Stimulated activated memory B cell treated with anti-CD40 and anti-IgM and Interleukin-4, amounts not matched to agents 10 μg/mL and 1 μg/mL and 100 μg/mL, for 72 hours (primary cell): ENCODE data around the gene FAM43B.

ENCODE experiments used
- ATAC-seq: fragments of 150-1000 bp; cut with Tn5 transposase; 2 replicates; pipeline ENCODE4 v1.10.0; 2021
- H3K27ac Mint-ChIP-seq: one replicate; pipeline ENCODE4 v1.8.0; 2022; ENCODE audit warnings: mild to moderate bottlenecking, mixed read lengths
- H3K27me3 Mint-ChIP-seq: one replicate; pipeline ENCODE4 v1.8.0; 2022; ENCODE audit warnings: mixed read lengths
- H3K36me3 Mint-ChIP-seq: one replicate; pipeline ENCODE4 v1.8.0; 2022; ENCODE audit warnings: mixed read lengths
- H3K4me1 Mint-ChIP-seq: one replicate; pipeline ENCODE4 v1.8.0; 2022; ENCODE audit warnings: mixed read lengths
- H3K4me3 Mint-ChIP-seq: one replicate; pipeline ENCODE4 v1.8.0; 2022; ENCODE audit warnings: mild to moderate bottlenecking, moderate library complexity, mixed read lengths
- H3K9me3 Mint-ChIP-seq: one replicate; pipeline ENCODE4 v1.8.0; 2022; ENCODE audit warnings: mixed read lengths

The FAM43B gene

DNA sequence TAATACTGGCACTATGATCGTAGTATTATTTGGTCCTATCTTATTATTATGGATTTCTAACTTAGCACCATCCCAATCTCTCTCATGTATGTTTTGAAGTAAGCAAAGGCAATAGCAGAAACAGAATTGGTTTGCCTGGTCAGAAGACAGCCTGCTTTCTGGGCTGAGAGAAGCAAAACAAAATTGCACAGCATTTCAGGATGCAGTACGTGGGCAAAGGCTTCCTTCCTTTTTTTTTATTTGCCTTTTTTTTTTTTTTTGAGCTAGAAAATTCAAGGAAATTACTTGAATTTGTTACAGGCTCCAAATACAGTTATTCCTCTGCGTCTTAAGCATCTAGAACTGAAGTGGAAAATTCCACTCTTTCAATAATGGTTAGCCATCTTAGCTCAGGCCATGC lies 45.3 kb downstream of the FAM43B start:
- Mint-ChIP-seq H3K9me3 (peaks cover 4% of the 10 kb centered on the region), H3K27me3 (peaks cover 32% of the 10 kb centered on the region), H3K4me3 (no peak overlapping the region), H3K27ac (no peak overlapping the region), H3K36me3 (no peaks in the 10 kb centered on the region), H3K4me1 (no peaks in the 10 kb centered on the region)
- no peak for ATAC-seq

DNA sequence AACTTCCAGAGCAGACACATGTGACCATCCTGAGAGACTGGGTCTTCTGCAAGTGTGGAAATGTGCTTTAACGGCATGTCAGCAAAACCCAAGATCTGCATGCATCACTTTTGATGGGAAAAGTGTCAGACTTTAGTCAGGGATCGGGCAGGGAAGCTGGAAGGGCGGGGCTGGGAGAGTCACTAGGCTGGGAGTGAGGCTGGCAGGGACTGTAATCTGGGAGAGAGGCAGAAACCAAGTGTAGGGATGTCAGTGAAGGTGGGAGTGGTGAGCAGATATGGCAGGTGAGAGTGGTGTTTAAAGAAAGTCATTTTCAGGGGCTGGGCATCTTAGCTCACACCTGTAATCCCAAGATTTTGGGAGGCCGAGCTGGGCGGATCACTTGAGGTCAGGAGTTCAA lies 47.8 kb downstream of the FAM43B start:
- no peak overlapping the region for H3K4me3 Mint-ChIP-seq
- H3K9me3 Mint-ChIP-seq = peaks cover 4% of the 10 kb centered on the region
- no peaks in the 10 kb centered on the region for H3K36me3 Mint-ChIP-seq
- no peak for ATAC-seq
- peaks cover 14% of the 10 kb centered on the region for H3K27me3 Mint-ChIP-seq
- H3K27ac Mint-ChIP-seq = no peak overlapping the region
- H3K4me1 Mint-ChIP-seq = no peaks in the 10 kb centered on the region

DNA sequence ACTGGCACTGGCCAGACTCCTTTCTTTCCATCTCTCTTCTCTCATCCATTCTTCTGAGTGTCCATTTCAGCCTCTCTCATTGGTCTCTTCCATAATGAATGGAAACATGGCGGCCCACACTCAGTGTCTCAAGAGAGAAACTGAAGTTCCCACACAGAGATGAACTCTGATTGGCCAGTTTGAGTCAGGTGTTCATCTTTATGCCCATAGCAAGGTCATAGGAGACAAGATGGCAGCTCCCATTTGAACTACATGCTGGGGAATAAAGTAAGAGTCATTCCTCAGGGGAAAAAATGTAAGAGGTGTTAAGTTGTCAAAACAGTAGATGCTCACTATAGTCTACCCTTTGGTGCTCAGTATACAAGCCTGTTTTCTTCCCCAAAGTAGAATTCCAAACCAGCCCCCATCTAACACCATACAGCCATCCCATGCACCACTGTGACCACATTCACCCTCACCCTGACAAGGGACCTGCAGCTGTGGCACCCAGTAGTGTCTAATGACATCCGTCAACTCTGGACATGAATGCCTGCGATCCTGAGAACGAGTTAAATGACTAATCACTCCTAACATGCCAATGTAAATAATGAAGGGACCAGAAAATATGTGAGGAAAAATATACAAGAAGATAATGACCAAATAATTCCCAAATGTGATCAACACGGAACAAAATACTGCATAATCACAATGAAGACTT lies 48.9 kb downstream of the FAM43B start:
- ATAC-seq = no peak
- no peak overlapping the region for H3K4me3 Mint-ChIP-seq
- H3K4me1 Mint-ChIP-seq = no peaks in the 10 kb centered on the region
- peaks cover 4% of the 10 kb centered on the region for H3K9me3 Mint-ChIP-seq
- H3K27me3 Mint-ChIP-seq = peaks cover 9% of the 10 kb centered on the region
- no peaks in the 10 kb centered on the region for H3K36me3 Mint-ChIP-seq
- H3K27ac Mint-ChIP-seq = no peak overlapping the region

DNA sequence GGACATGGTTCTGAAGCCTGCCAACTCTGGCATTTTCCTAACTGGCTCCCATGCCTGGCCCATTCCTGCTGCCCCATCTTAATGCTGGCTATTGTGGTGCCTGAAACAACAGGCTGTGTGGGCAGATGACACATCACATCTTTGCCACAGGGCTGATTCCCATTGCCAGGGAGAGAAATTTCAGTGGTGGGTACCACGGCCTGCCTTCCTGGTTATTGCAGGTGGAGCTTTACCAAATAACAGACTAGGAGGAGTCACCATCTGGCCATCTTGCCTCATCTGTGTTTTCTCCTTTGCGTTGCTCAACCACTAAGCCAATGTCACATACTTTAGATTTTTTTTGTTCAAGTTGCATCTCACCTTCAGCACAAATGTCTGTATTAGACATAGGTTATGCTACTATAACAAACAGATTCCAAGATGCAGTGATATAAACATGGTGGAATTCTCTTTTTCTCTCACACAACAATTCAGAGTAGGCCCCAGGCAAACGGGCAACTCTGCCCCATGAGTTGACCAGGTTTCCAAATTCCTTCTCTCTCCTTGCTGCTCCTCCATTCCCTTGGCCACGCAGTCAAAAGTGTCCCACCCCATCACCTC lies 50.6 kb downstream of the FAM43B start:
- Mint-ChIP-seq H3K36me3 (no peaks in the 10 kb centered on the region), H3K4me3 (no peak overlapping the region), H3K9me3 (peaks cover 4% of the 10 kb centered on the region), H3K27ac (no peak overlapping the region), H3K4me1 (no peaks in the 10 kb centered on the region), H3K27me3 (peaks cover 9% of the 10 kb centered on the region)
- no peak for ATAC-seq

DNA sequence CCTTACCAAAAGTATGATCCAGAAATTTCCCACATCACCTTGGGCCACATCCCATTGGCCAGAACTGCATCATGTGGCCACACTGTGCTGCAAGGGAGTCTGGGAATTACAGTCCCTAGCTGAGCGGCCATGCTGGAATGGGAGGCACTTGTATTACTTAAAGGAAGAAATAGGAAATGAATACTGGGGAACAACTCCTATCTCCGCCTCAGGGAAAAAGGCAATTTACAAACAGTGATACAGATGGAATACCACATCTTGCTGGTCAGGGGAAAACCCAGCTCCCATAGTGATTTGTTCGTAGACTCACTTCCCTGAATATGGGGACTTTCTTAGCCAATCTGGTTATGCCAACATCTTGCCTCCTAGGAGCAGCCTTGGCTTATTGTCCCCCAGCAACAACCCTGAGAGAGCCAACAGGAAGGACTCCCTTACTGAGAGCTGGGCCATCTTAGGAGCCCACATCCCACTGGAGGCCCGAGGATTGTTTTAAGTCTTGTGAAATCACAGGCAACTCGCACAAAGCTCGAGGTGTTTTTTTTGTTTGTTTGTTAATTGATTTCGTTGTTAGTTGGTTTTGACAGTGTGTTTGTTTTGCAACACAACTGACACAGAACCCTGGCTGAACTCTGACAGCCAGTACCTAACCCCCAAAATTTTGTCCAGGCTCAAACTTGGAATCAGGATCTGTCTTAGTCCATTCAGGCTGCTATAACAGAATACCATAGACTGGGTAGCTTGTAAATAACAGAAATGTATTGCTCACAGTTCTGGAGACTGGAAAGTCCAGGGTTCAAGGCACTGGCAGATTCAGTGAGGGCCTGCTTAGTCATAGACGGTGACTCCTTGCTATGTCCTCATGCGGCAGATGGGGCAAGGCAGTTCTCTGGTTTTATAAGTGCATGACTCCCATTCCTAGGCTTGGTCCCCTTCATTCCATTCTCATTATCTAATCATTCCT lies 51.4 kb downstream of the FAM43B start:
- Mint-ChIP-seq H3K9me3 (peaks cover 2% of the 10 kb centered on the region), H3K4me1 (no peaks in the 10 kb centered on the region), H3K4me3 (no peak overlapping the region), H3K27me3 (peaks cover 5% of the 10 kb centered on the region), H3K36me3 (no peaks in the 10 kb centered on the region), H3K27ac (no peak overlapping the region)
- ATAC-seq = no peak
